PC-3 (cell line): ENCODE results near the gene RRM2. TPM values are rescaled to one million over a fixed set of nuclear protein-coding genes. Genes with fewer than 3 reads are reported as not detected.

Experiments used
- ATAC-seq: fragments of 200-7000 bp; cut with Tn5 transposase; 2 replicates; pipeline ENCODE4 v1.9.1; 2020; ENCODE audit warnings: mild to moderate bottlenecking, moderate library complexity
- BruUV-seq: library from RNA; stranded (reverse); fragments of 400-500 nt; replicated peaks from 2 replicates; lab custom pipeline; 2021; lab: Mats Ljungman, UMichigan
- CTCF ChIA-PET: fragments of 300-600 bp; sonication (Branson Sonifier 250); formaldehyde crosslinking; loops from one replicate; lab custom pipeline; 2022; ENCODE audit warnings: antibody characterized with exemption; lab: Charles Lee
- POLR2A ChIA-PET: fragments of 300-600 bp; sonication (Branson Sonifier 250); formaldehyde crosslinking; loops from one replicate; lab custom pipeline; 2022; ENCODE audit warnings: antibody characterized with exemption; ENCODE audit not compliant: unreplicated experiment; lab: Charles Lee
- DNase-seq: peaks from one replicate; pipeline ENCODE4 v3.0.0-alpha.2; 2015
- H2AFZ ChIP-seq: fragments of 300-600 bp; sonication (generic); 2 replicates; pipeline ENCODE4 v1.6.0; 2016; ENCODE audit warnings: antibody characterized with exemption, low read length
- H3F3A ChIP-seq: fragments of 300-600 bp; sonication (generic); one replicate; pipeline ENCODE4 v1.6.0; 2017; ENCODE audit warnings: antibody characterized with exemption, low read length, control low read depth, mild to moderate bottlenecking; ENCODE audit not compliant: unreplicated experiment
- H3K27ac ChIP-seq: fragments of 300-600 bp; sonication (generic); 2 replicates; pipeline ENCODE4 v1.5.1; 2016; ENCODE audit warnings: mild to moderate bottlenecking, low read length
- H3K27me3 ChIP-seq: fragments of 300-600 bp; sonication (generic); 2 replicates; pipeline ENCODE4 v1.6.1; 2016; ENCODE audit warnings: low read length, mixed read lengths
- H3K36me3 ChIP-seq: fragments of 300-600 bp; sonication (generic); 2 replicates; pipeline ENCODE4 v1.6.1; 2016; ENCODE audit warnings: low read depth, mixed run types, low read length, mixed read lengths
- H3K4me1 ChIP-seq: fragments of 300-600 bp; sonication (generic); 2 replicates; pipeline ENCODE4 v1.5.1; 2016; ENCODE audit warnings: low read length; ENCODE audit not compliant: insufficient read depth
- H3K4me2 ChIP-seq: fragments of 300-600 bp; sonication (generic); 2 replicates; pipeline ENCODE4 v1.6.0; 2016; ENCODE audit warnings: low read length
- H3K4me3 ChIP-seq: fragments of 300-600 bp; sonication (generic); 2 replicates; pipeline ENCODE4 v1.5.1; 2016; ENCODE audit warnings: mild to moderate bottlenecking, low read length, mixed read lengths
- H3K79me2 ChIP-seq: fragments of 300-600 bp; sonication (generic); 2 replicates; pipeline ENCODE4 v1.6.1; 2017; ENCODE audit warnings: low read length, mixed read lengths
- H3K9ac ChIP-seq: fragments of 300-600 bp; sonication (generic); 2 replicates; pipeline ENCODE4 v1.6.0; 2016; ENCODE audit warnings: mild to moderate bottlenecking, low read length
- H3K9me2 ChIP-seq: fragments of 300-600 bp; sonication (generic); replicated peaks from 2 replicates; pipeline ENCODE4 v1.6.1; 2016; ENCODE audit warnings: mixed run types, low read length, mixed read lengths
- H3K9me3 ChIP-seq: fragments of 300-600 bp; sonication (generic); 2 replicates; pipeline ENCODE4 v1.6.1; 2016; ENCODE audit warnings: low read length, mixed read lengths
- H4K20me1 ChIP-seq: fragments of 300-600 bp; sonication (generic); 2 replicates; pipeline ENCODE4 v1.6.1; 2016; ENCODE audit warnings: low read length, mixed read lengths
- CTCF ChIP-seq: fragments of 300-600 bp; sonication (generic); conservative IDR thresholded peaks from 2 replicates; pipeline ENCODE4 v1.5.1; 2017; ENCODE audit warnings: antibody characterized with exemption, low read depth, mild to moderate bottlenecking, low read length
- EZH2 ChIP-seq: fragments of 300-600 bp; sonication (generic); IDR thresholded peaks from one replicate; pipeline ENCODE4 v1.6.1; 2017; ENCODE audit warnings: antibody characterized with exemption, mild to moderate bottlenecking, low read length; ENCODE audit not compliant: unreplicated experiment
- EZH2phosphoT487 ChIP-seq: fragments of 300-600 bp; sonication (generic); IDR thresholded peaks from 2 replicates; pipeline ENCODE4 v1.6.1; 2018; ENCODE audit warnings: mild to moderate bottlenecking, antibody characterized with exemption, low read length, borderline replicate concordance
- intact Hi-C: fragments of 100-400 bp; cut with micrococcal nuclease; formaldehyde crosslinking; loops from 2 replicates; pipeline ENCODE4 v1.9.0; 2023
- total RNA-seq: library from RNA; depleted of rRNA; stranded (reverse); fragments of >200 nt; gene quantifications from 2 replicates; pipeline ENCODE4 v1.2.3, GENCODE V29; 2014

Gene RRM2
- total RNA-seq, 1 experiment from 2014 or later: 282 TPM

DNA sequence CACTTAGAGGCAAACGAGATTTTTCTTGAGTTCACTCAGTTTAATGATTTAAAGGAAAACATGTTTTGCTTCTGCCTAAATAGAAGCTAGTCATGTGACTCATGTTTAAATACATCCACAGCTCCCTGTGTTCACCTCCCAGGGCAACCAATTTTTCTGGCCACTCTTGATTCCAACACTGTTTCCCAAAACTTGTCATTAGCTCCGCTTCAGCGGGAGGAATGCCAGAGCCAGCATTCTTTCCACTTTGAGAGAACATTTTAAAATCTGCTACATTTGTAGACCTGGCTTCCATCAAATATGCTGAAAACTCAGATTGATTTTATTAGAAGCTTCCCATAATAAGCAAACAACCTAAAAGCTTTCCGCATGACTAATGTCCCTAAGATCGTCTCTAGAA, 39.5 kb upstream of the RRM2 start:
- intact Hi-C loops: no loop called here
- POLR2A ChIA-PET: no interaction called here
- TF ChIP-seq EZH2 (no peak), CTCF (no peak), EZH2phosphoT487 (no peak)
- Histone ChIP-seq H3K9ac (no peak overlapping the region), H3K4me1 (no peaks in the 10 kb centered on the region), H3F3A (no peaks in the 10 kb centered on the region), H3K9me2 (no peaks in the 10 kb centered on the region), H2AFZ (no peak overlapping the region), H3K36me3 (no peaks in the 10 kb centered on the region), H3K27me3 (peaks cover 60% of the 10 kb centered on the region), H3K27ac (no peak overlapping the region), H3K9me3 (no peaks in the 10 kb centered on the region), H4K20me1 (no peaks in the 10 kb centered on the region), H3K4me3 (no peak overlapping the region), H3K4me2 (no peak overlapping the region), H3K79me2 (no peaks in the 10 kb centered on the region)
- DNase-seq (no peak), ATAC-seq (no peak)
- no TSS peak for BruUV-seq
- CTCF ChIA-PET: no interaction called here

- Histone ChIP-seq H3K9ac (no peak overlapping the region), H3K4me2 (no peak overlapping the region), H4K20me1 (no peaks in the 10 kb centered on the region), H3K27me3 (peaks cover 53% of the 10 kb centered on the region), H3K9me3 (no peaks in the 10 kb centered on the region), H3K4me1 (no peaks in the 10 kb centered on the region), H3K36me3 (no peaks in the 10 kb centered on the region), H2AFZ (no peak overlapping the region), H3K4me3 (no peak overlapping the region), H3K27ac (no peak overlapping the region), H3K79me2 (no peaks in the 10 kb centered on the region), H3F3A (no peaks in the 10 kb centered on the region), H3K9me2 (no peaks in the 10 kb centered on the region)
- BruUV-seq: no TSS peak
- ChIA-PET CTCF (no interaction called here), POLR2A (no interaction called here)
- TF ChIP-seq EZH2 (no peak), CTCF (no peak), EZH2phosphoT487 (no peak)
- intact Hi-C loops: no loop called here
- ATAC-seq (no peak), DNase-seq (no peak)
Observed at GRCh38 chr2:10083692-10084211, 38.8 kb upstream of the RRM2 start.

GRCh38 chr2:10084223-10084865, 38.2 kb upstream of the RRM2 start:
- ChIA-PET POLR2A (interaction anchor here (0.6 kb wide), 1 partner anchor 324 kb away, joined by 3 read pairs; no protein-coding TSS in a partner anchor), CTCF (no interaction called here)
- Histone ChIP-seq H3K4me2 (no peak overlapping the region), H3K4me1 (no peaks in the 10 kb centered on the region), H3K27me3 (peaks cover 47% of the 10 kb centered on the region), H3K9me3 (no peaks in the 10 kb centered on the region), H3F3A (no peaks in the 10 kb centered on the region), H3K36me3 (no peaks in the 10 kb centered on the region), H3K27ac (no peak overlapping the region), H3K9me2 (no peaks in the 10 kb centered on the region), H4K20me1 (no peaks in the 10 kb centered on the region), H3K9ac (no peak overlapping the region), H3K4me3 (no peak overlapping the region), H3K79me2 (no peaks in the 10 kb centered on the region), H2AFZ (no peak overlapping the region)
- DNase-seq (no peak), ATAC-seq (no peak)
- intact Hi-C loops: no loop called here
- no TSS peak for BruUV-seq
- TF ChIP-seq EZH2phosphoT487 (no peak), EZH2 (no peak), CTCF (no peak)
